CD4-positive, alpha-beta T cell treated with Interleukin-12 subunit alpha and Interleukin-12 subunit beta, for 1 hour (primary cell): ENCODE data around the gene MOV10.

Experiments
- DNase-seq: peaks from one replicate; pipeline ENCODE4 v3.0.0-alpha.2; 2020

Gene MOV10

DNA sequence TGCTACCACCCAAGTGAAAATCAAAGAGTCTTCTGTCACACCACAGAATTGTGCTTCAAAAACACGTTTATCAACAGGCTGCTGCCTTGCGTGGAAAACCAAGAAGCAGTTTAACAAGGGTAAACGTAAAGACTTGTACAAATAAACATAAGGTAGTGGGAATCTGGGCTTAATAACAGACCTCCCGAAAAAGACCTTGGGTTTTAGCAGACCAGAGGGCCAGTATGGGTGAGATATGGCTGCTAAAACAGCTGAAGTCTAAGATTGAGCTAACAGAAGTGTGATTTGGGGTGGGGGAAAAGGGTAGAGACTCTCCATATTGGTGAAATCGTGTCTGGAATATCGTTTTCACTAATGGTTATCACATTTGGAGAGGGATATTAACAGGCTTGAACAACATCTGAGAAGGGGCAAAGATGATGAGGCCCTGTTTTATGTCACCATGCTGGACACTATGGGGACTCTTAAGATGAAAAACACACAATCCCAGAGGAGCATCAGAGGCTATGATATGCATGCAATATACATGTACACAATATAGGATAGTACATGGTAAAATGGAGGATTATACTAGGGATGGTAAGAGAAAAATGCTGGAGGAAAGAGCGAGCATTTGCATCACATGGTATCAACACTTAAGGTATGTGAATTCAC lies 1.4 kb downstream of the MOV10 start:
- no peak for DNase-seq

DNA sequence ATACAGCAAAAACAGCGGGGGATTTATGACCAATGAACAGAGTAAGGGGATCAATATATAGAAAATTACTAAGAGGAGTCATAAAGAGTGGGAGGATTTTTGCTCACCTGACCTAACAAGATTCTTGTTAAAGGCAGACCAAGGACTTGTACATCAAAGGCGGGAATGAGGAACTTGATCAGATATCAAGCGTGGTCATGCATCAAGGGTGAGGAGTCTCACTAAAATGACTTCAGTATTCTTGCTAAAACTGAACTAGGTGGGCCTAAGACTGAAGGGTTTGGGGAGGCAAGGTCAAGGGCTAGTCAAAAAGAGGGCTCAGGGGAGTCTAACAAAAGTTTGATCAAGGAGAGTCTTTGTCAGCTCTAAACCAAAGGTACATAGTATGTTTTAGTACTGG lies 2.1 kb downstream of the MOV10 start:
- no peak for DNase-seq

DNA sequence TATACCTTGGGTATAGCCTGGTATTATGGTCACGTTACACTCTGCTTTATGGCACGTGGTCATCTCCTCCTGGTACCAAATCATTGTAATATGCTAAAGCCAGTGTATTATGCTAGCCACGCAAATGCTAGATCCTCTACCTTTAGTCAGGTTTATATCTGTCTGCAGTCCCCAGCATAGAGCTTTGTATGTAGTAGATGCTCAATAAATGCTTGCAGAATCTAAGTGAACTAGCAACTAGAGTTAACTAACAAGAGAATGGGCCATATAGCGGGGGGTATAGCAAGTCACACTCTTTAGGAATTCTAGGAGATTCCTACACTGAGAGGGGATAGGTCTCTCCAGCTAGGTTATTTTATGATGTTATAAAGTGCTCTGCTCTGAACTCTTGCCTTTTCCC lies 3.0 kb downstream of the MOV10 start:
- DNase-seq = no peak

DNA sequence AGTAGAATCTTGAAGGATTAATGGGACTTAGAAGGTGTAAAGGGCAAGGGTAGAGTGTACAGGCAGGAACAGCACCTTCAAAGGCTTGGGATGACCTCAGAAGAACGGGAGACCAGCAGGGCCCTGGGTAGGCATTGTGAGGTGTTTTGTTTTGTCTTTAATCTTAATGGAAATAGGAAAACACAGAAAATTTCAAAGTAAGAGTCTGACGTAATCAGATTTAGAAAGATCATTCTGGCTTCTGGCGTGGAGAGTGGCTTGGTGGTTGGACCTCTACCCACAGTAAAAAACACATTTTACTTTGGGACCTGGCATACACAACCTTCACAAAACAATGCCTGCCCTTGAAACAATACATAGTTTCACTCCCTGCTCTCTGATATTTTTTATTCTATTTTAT lies 4.1 kb downstream of the MOV10 start:
- DNase-seq = no peak

DNA sequence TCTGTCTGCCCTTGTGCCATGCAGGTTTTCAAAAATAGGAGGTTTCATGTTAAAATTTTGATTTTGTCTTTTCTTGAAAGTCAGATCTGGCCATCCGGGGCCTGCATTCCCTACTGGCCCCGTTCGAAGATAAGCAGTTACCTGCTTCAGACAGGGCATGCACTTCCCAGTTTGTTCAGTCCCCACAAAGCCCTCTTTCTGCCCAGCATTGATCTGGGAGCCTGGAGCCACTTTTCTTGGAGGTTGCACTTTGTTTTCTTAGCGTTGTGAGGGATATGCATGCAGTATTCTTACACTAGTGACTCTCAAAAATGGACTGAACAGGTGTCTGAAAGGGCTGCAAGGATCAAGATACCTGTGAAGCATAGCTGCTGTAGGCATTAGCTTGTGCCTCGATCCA lies 11.5 kb downstream of the MOV10 start:
- no peak for DNase-seq

DNA sequence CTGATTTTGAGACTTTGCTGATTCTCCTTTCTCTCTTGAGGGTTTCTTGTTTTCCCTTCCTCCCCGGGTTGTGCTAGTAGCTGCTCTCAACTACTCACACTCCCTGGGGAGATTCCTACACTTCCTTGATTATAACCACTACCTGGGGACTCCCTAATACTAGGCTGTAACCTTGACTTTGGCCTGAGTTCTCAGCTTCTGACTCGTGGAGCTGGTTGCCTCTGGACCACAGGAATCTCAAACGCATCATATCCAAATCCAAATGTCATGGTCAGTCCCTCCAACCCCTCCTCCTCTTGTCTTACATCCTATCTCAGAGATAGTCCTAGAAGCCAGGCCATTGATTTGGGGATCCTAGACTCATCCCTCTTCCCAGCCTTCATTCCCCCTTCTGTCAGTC lies 12.0 kb downstream of the MOV10 start:
- no peak for DNase-seq

DNA sequence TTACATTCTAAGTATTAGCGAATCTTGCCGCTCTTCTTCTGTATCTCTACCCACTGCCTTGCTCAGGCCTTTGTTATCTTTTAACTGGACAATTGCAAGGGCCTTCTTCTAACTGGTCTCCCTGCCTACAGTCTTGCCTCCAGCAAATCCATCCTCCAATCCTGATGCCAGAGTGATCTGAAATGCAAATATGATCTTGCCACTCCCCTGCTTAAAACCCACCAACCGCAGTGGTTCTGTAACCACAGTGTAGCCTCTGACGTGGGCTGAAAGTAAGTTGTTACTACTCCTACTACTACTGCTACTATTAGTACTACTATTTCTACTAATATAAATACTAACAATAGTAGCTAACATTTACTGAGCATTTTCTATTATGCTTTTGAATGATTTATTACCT lies 12.4 kb downstream of the MOV10 start:
- DNase-seq = no peak

DNA sequence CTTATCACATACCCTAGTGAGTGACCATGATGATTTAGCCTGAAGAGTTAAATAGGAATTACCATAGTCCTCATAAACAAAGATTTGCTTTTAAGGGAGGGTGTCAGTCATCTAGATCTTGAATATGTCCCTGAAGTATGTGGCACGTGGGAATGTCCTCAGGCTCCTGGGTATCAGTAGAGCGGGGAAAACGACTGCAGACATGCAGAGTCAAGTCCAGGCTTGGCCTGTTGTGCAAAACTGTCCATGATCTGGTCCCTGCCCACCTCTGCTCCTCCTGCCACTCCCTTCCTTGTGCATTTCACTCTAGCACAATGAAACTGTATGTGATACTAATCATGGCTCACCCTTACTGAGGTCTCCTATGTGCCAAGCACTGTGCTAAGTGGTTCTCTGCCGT lies 12.9 kb downstream of the MOV10 start:
- DNase-seq = no peak

DNA sequence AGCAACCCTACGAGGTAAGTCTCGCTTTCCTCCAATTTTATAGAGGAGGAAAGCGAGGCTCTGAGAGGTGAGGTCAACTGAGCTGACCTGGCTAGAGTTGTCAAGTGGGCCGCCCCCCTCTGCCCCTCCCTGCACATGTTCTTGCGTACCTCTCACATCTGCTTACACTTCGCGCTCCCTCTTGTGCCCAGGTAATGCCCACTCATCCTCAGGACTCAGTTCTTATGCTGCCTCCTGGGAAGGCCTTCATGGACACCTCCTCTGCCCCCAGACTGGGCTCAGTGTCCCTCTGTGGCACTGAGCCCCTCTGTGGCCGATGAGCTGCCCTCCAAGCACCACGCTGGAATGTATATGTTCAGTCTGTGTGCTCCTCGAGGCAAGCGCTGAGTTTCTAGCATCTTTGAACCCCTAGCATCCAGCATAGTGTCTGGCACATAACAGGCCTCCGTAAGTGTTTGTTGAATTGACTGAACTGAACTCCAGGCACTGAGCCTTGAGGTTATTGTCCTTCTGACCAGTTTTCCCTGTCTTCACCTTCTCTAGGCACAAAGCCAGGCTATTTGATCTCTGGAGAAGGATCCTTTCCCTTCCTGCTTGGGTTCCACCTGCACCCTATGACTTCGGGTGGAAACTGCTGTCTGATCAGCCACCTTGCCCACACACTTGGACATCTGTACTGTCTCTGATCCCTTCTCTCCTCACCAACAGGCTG lies 13.5 kb downstream of the MOV10 start:
- DNase-seq = no peak

DNA sequence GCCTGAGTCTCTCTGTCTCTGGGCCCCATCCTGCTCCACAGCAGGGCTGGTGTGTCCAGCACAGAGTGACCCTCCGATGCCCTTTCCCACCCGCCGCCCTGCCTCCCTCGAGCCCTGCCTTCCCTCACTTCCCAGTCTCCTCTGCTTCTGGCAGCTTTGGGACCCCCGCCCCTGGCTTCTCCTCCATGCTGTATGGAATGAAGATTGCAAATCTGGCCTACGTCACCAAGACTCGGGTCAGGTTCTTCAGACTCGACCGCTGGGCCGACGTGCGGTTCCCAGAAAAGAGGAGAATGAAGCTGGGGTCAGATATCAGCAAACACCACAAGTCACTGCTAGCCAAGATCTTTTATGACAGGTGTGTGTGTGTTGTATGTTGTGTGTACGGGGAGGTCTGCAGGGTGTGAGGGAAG lies 14.3 kb downstream of the MOV10 start:
- no peak for DNase-seq

DNA sequence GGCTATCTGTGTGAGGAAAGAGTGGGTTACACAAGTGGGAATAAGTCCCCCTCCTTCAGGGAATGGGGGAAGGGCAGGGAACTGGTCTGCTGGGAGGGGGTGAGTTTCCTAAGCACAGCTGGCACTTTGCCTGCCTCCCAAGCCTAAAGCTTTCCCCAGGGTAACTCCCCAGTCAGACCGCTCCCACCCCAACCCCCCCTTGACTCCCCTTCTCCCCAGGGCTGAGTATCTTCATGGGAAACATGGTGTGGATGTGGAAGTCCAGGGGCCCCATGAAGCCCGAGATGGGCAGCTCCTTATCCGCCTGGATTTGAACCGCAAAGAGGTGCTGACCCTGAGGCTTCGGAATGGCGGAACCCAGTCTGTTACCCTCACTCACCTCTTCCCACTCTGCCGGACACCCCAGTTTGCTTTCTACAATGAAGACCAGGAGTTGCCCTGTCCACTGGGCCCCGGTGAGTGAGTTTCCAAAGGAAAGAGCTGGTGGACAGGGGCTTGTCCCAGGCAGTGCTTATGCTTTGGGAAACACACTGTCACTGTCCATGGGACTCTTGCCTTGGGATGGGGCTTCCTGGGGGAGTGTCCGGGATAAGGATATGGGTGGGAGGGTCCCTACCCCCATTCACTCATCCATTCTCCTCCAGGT lies 14.9 kb downstream of the MOV10 start:
- DNase-seq = no peak

DNA sequence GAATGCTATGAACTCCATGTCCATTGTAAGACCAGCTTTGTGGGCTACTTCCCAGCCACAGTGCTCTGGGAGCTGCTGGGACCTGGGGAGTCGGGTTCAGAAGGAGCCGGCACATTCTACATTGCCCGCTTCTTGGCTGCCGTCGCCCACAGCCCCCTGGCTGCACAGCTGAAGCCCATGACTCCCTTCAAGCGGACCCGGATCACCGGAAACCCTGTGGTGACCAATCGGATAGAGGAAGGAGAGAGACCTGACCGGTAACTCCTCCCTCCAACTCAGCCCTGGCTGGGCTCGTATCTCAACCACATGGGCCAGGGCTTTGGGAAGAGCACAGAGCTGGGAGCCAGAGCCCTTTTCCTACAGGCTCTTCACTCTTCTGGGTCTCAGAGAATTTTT lies 15.4 kb downstream of the MOV10 start:
- no peak for DNase-seq

DNA sequence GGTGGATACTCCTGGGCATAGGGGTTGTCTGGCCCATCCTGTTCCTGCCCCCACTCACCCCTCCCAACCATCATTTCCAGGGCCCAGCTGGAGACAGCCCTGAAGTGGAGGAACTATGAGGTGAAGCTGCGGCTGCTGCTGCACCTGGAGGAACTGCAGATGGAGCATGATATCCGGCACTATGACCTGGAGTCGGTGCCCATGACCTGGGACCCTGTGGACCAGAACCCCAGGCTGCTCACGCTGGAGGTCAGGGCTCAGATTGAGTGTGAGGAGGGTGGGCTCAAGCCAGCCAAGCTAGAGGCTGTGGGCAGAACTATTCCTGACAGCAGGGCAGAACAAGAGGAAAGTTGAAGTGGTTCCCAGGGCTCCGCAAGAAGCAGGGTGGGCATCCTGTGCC lies 18.2 kb downstream of the MOV10 start:
- no peak for DNase-seq

DNA sequence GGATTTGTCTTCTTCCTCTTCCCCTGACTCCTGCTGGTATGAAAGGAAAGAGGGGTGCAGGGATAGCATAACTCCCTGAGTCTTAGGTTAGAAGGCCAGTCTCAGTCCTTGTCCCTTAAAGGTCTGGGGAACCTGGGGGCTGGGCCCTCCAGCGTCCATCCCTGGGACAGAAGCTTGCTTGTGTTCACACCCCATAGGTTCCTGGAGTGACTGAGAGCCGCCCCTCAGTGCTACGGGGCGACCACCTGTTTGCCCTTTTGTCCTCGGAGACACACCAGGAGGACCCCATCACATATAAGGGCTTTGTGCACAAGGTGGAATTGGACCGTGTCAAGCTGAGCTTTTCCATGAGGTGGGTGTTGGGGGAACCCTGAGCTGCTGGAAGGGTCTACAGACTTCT lies 19.4 kb downstream of the MOV10 start:
- DNase-seq = no peak

DNA sequence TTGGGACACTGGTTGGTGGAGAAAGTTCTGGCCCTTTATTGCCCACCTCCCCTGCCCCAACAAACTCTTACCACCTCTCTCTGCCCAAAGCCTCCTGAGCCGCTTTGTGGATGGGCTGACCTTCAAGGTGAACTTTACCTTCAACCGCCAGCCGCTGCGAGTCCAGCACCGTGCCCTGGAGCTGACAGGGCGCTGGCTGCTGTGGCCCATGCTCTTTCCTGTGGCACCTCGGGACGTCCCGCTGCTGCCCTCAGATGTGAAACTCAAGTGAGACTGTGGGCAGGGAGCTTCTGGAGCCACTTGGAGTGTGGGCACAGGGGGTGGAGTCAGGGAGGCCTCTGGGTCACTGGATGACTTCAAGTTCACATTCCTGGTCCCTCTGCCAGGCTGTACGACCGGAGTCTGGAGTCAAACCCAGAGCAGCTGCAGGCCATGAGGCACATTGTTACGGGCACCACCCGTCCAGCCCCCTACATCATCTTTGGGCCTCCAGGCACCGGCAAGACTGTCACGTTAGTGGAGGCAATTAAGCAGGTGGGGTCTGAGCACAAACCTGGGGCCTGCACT lies 20.0 kb downstream of the MOV10 start:
- no peak for DNase-seq

DNA sequence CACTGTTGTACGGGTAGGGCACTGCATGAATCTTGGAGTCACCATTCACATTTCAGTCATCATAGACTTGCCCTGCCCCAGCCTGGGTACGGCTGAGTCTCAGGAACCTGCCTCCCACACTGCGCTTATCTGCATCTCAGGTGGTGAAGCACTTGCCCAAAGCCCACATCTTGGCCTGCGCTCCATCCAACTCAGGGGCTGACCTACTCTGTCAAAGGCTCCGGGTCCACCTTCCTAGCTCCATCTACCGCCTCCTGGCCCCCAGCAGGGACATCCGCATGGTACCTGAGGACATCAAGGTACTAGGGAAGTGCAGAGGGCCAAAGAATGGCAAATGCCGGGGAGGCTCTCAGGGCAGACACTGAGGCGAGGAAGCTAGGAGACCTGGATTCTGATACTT lies 20.8 kb downstream of the MOV10 start:
- DNase-seq = no peak

DNA sequence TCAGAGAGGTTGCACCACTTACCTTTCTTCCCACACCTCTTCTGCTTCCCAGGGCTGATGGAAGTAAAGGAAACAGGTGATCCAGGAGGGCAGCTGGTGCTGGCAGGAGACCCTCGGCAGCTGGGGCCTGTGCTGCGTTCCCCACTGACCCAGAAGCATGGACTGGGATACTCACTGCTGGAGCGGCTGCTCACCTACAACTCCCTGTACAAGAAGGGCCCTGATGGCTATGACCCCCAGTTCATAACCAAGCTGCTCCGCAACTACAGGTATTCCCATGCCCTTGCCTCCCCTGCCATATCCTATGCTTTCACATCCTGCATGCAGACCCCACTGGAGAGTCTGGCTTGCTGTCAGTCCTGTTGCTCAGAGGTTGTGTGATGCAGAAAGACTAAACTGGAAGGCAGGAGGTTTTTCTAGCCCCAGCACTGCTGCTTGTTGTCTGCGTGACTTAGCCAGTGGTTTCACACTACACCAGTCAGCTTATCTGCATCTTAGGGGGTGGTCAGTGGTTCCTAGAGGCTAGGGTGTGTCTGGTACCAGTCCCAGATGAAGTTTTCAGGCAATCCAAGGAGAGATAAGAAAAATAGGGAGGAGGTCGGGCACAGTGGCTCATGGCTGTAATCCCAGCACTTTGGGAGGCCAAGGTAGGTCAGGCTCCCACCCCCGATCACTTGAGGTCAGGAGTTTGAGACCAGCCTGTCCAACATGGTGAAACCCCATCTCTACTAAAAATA lies 22.3 kb downstream of the MOV10 start:
- no peak for DNase-seq

DNA sequence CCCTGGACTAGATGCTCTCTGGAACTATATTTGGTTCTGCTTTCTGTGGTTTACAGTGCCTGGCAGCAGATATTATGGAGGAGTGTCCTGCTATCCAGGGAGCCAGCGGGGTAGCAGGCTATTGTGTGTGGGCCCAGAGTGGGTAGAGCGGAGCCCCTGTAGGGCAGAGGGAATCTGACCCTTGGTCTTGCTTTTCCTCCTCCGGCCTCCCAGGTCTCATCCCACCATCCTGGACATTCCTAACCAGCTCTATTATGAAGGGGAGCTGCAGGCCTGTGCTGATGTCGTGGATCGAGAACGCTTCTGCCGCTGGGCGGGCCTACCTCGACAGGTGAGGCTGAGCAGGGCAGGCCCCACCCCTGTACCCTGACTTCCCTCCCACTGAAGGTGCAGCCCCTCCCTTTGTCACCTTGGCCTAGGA lies 23.3 kb downstream of the MOV10 start:
- no peak for DNase-seq

DNA sequence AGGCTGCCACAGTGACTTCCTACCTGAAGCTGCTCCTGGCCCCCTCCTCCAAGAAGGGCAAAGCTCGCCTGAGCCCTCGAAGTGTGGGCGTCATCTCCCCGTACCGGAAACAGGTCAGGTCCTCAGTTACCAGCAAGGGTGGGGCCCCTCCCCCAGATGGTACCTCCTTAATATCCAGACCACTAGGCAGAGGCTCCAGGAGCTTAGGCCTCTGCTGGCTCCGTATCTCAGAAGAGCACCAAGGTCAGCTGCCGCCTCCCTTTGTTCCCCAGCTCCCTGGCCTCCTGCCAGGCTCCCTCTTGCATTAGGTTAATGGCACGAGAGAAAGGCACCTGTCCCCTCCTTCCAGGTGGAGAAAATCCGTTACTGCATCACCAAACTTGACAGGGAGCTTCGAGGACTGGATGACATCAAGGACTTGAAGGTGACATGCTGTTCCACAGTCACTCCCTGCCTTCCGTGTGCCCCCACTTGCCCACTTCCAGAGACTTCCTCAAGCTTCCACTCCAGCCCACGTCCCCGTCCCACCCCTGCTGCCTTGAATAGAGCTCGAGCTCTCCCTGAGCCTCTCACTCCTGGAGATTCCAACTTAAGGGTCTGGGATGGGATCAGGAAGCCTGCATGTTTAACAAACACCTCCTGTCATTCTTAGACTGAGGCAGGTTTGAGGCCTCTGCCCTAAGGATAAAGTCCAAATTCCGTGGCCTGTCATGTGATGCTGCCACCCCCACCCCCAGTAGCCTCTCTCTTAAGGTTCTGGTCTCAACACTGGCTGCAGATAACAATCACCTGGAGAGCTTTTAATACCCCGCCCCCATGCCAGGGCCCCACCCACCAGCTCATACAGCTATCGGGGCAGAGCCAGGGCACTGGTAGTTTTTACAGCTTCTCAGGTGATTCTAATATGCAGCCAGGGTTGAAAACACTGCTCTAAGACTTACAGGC lies 24.2 kb downstream of the MOV10 start:
- no peak for DNase-seq

DNA sequence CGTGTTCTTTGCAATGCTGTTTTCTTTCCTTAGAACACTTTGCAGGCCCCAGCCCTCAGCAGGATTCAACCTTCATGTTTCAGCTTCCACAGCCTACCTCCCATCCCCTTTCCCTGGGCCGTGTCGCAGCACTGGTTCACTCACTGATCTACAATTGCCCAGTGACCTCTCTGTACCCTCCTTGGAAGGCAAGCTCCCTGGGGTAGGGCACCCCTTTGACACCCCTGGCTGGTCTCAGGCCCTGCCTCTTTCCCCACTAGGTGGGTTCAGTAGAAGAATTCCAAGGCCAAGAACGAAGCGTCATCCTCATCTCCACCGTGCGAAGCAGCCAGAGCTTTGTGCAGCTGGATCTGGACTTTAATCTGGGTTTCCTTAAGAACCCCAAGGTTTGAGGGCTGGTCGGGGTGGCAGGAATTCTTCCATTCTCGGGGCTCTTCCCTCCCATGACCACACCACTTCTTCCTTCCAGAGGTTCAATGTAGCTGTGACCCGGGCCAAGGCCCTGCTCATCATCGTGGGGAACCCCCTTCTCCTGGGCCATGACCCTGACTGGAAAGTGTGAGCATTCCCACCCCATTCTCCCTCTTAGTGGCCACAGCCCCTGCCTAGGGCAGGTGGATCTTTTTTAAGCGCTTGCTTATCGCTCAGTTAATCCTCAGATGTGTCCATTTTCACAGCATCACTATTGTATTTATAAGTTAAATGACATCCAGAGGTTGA lies 25.1 kb downstream of the MOV10 start:
- no peak for DNase-seq
